Liver (tissue), 9 donors: Measurements from ENCODE around the gene SIRT5. TPM values are rescaled to one million over a fixed set of nuclear protein-coding genes. Genes with fewer than 3 reads are reported as not detected.

ENCODE experiments used
- DNase-seq: peaks from one replicate; pipeline ENCODE4 v3.0.0-alpha.2; 2017; ENCODE audit warnings: low spot score
- H3K27ac ChIP-seq, 2 donors: one replicate each; pipeline ENCODE4 v1.7.0; 2013; ENCODE audit warnings: inconsistent platforms in 2 of 2, low read length in 2 of 2, control low read depth in 1 of 2, low read depth in 1 of 2, mild to moderate bottlenecking in 1 of 2
- H3K27me3 ChIP-seq, 4 donors: one replicate each; pipeline versions ENCODE4 v1.6.1 to v1.7.0; 2013; ENCODE audit warnings: low read length in 3 of 4, inconsistent platforms in 1 of 4, mild to moderate bottlenecking in 1 of 4, moderate library complexity in 1 of 4; ENCODE audit not compliant: control insufficient read depth in 4 of 4, insufficient read depth in 4 of 4
- H3K36me3 ChIP-seq, 4 donors: one replicate each; pipeline versions ENCODE4 v1.6.1 to v1.7.0; 2013; ENCODE audit warnings: low read length in 3 of 4, mild to moderate bottlenecking in 3 of 4, low read depth in 1 of 4, moderate library complexity in 1 of 4; ENCODE audit not compliant: control insufficient read depth in 4 of 4, insufficient read depth in 3 of 4
- H3K4me1 ChIP-seq, 4 donors: one replicate each; pipeline versions ENCODE4 v1.6.1 to v1.7.0; 2013; ENCODE audit warnings: low read length in 3 of 4, mild to moderate bottlenecking in 3 of 4, moderate library complexity in 1 of 4; ENCODE audit not compliant: control insufficient read depth in 4 of 4, insufficient read depth in 4 of 4
- H3K4me3 ChIP-seq, 3 donors: one replicate each; pipeline versions ENCODE4 v1.6.1 to v1.7.0; 2013; ENCODE audit warnings: low read length in 3 of 3, control low read depth in 1 of 3, low read depth in 1 of 3, mild to moderate bottlenecking in 1 of 3
- H3K9ac ChIP-seq, 2 donors: one replicate each; pipeline ENCODE4 v1.7.0; 2013; ENCODE audit warnings: low read length in 2 of 2, mild to moderate bottlenecking in 2 of 2, moderate library complexity in 2 of 2, control low read depth in 1 of 2, low read depth in 1 of 2
- H3K9me3 ChIP-seq, 4 donors: one replicate each; pipeline versions ENCODE4 v1.6.1 to v1.7.0; 2013; ENCODE audit warnings: low read length in 3 of 4; ENCODE audit not compliant: control insufficient read depth in 4 of 4
- EGR1 ChIP-seq, 2 donors: IDR thresholded peaks; 2 replicates each; pipeline ENCODE4 v1.6.1; 2016 to 2018; ENCODE audit warnings: antibody characterized with exemption in 2 of 2, low read depth in 2 of 2
- GABPA ChIP-seq, 2 donors: IDR thresholded peaks in 1 of 2; conservative IDR thresholded peaks in 1 of 2; 2 replicates each; pipeline ENCODE4 v1.6.1; 2016; ENCODE audit warnings: antibody characterized with exemption in 2 of 2, mild to moderate bottlenecking in 1 of 2, moderate library complexity in 1 of 2
- HNF4A ChIP-seq, 2 donors: conservative IDR thresholded peaks; 2 replicates each; pipeline ENCODE4 v1.6.1; 2016; ENCODE audit warnings: antibody characterized with exemption in 2 of 2, mild to moderate bottlenecking in 2 of 2
- NR2F2 ChIP-seq: IDR thresholded peaks from 2 replicates; pipeline ENCODE4 v1.6.1; 2016; ENCODE audit warnings: antibody characterized with exemption
- RAD21 ChIP-seq, 2 donors: IDR thresholded peaks; 2 replicates each; pipeline ENCODE4 v1.6.1; 2016; ENCODE audit warnings: antibody characterized with exemption in 2 of 2, mild to moderate bottlenecking in 2 of 2
- RXRA ChIP-seq, 2 donors: IDR thresholded peaks; 2 replicates each; pipeline ENCODE4 v1.6.1; 2017 to 2018; ENCODE audit warnings: antibody characterized with exemption in 2 of 2, mild to moderate bottlenecking in 1 of 2
- SP1 ChIP-seq: IDR thresholded peaks from 2 replicates; pipeline ENCODE4 v1.6.1; 2018; ENCODE audit warnings: antibody characterized with exemption, mild to moderate bottlenecking
- TAF1 ChIP-seq: conservative IDR thresholded peaks from 2 replicates; pipeline ENCODE4 v1.6.1; 2016; ENCODE audit warnings: antibody characterized with exemption, mild to moderate bottlenecking
- YY1 ChIP-seq: IDR thresholded peaks from 2 replicates; pipeline ENCODE4 v1.6.1; 2016; ENCODE audit warnings: antibody characterized with exemption, mild to moderate bottlenecking
- WGBS: extraction: QIAGEN DNeasy Blood & Tissue Kit; methylation state at CpG from one replicate; pipeline ENCODE4 v1.1.7; 2013; 5-methylcytosine and 5-hydroxymethylcytosine counted together
- polyA plus RNA-seq, 2 donors: library from polyadenylated mRNA; stranded (reverse) in 1 of 2; unstranded in 1 of 2; fragments of 200-250 nt in 1 of 2; fragments of >200 nt in 1 of 2; fragmentation: Nextera tagmentation in 1 of 2; extraction: Ambion mirVana in 1 of 2; gene quantifications; one replicate each; pipeline versions ENCODE4 v1.2.1 to v1.2.3, GENCODE V29; 2013 to 2015
- total RNA-seq, 2 donors: library from RNA; depleted of rRNA; stranded (reverse); fragments of >200 nt; gene quantifications; one replicate each; pipeline ENCODE4 v1.2.3, GENCODE V29; 2014
- TF ChIP-seq, protein P1 (sequence below): IDR thresholded peaks from 2 replicates; pipeline ENCODE4 v1.6.1; 2016; ENCODE audit warnings: antibody characterized with exemption
- TF ChIP-seq, protein P2 (sequence below): IDR thresholded peaks from 2 replicates; pipeline ENCODE4 v1.6.1; 2016; ENCODE audit warnings: antibody characterized with exemption
- TF ChIP-seq, protein P3 (sequence below): IDR thresholded peaks from 2 replicates; pipeline ENCODE4 v1.6.1; 2016; ENCODE audit warnings: antibody characterized with exemption, mild to moderate bottlenecking
- donor health status: healthy.
- donor health status: healthy.
- donor health status: healthy.
- donor health status: healthy.
- donor health status: healthy.

The SIRT5 gene
- total and polyA plus RNA-seq, 4 donors, result 7.5 to 12.6 (median 8.8) TPM

DNA sequence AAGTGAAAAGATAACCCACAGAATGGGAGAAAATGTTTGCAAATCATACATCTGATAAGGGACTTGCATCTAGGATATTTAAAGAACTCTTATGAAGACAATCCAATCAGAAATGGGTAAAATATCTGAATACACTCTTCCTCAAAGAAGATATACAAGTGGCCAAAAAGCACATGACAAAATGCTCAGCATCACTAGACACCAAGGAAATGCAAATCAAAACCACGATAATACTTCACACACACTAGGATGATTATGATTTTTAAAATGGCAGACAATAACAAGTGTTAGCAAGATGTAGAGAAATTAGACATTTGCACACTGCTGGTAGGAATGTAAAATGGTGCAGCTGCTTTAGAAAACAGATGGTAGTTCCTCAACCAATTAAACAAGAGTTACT is 34.8 kb upstream of the SIRT5 start:
- H3K27ac ChIP-seq, result no peak overlapping the region
- no peak for TF ChIP-seq SP1
- TF ChIP-seq, protein P1, sequence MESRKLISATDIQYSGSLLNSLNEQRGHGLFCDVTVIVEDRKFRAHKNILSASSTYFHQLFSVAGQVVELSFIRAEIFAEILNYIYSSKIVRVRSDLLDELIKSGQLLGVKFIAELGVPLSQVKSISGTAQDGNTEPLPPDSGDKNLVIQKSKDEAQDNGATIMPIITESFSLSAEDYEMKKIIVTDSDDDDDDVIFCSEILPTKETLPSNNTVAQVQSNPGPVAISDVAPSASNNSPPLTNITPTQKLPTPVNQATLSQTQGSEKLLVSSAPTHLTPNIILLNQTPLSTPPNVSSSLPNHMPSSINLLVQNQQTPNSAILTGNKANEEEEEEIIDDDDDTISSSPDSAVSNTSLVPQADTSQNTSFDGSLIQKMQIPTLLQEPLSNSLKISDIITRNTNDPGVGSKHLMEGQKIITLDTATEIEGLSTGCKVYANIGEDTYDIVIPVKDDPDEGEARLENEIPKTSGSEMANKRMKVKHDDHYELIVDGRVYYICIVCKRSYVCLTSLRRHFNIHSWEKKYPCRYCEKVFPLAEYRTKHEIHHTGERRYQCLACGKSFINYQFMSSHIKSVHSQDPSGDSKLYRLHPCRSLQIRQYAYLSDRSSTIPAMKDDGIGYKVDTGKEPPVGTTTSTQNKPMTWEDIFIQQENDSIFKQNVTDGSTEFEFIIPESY, result no peak
- TF ChIP-seq, protein P2, sequence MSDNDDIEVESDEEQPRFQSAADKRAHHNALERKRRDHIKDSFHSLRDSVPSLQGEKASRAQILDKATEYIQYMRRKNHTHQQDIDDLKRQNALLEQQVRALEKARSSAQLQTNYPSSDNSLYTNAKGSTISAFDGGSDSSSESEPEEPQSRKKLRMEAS, result no peak
- TF ChIP-seq, protein P3, sequence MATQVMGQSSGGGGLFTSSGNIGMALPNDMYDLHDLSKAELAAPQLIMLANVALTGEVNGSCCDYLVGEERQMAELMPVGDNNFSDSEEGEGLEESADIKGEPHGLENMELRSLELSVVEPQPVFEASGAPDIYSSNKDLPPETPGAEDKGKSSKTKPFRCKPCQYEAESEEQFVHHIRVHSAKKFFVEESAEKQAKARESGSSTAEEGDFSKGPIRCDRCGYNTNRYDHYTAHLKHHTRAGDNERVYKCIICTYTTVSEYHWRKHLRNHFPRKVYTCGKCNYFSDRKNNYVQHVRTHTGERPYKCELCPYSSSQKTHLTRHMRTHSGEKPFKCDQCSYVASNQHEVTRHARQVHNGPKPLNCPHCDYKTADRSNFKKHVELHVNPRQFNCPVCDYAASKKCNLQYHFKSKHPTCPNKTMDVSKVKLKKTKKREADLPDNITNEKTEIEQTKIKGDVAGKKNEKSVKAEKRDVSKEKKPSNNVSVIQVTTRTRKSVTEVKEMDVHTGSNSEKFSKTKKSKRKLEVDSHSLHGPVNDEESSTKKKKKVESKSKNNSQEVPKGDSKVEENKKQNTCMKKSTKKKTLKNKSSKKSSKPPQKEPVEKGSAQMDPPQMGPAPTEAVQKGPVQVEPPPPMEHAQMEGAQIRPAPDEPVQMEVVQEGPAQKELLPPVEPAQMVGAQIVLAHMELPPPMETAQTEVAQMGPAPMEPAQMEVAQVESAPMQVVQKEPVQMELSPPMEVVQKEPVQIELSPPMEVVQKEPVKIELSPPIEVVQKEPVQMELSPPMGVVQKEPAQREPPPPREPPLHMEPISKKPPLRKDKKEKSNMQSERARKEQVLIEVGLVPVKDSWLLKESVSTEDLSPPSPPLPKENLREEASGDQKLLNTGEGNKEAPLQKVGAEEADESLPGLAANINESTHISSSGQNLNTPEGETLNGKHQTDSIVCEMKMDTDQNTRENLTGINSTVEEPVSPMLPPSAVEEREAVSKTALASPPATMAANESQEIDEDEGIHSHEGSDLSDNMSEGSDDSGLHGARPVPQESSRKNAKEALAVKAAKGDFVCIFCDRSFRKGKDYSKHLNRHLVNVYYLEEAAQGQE, result no peak
- TF ChIP-seq TAF1, result no peak
- TF ChIP-seq EGR1 (IDR thresholded peaks at IDR 0.05; ENCODE audit: low read depth in 2 of 2), result no peak
- no peak for TF ChIP-seq YY1
- no peak for TF ChIP-seq RAD21 (IDR thresholded peaks at IDR 0.05)
- no peak for TF ChIP-seq GABPA (IDR thresholded peaks at IDR 0.05 in 1 of 2, conservative IDR thresholded peaks at IDR 0.05 in 1 of 2)
- no peak for TF ChIP-seq RXRA (IDR thresholded peaks at IDR 0.05)
- H3K4me3 ChIP-seq, result no peak overlapping the region
- H3K27me3 ChIP-seq, result no peaks in the 10 kb centered on the region
- peaks cover 0 to 21% (median 5%) of the 10 kb centered on the region in 4 donors for H3K4me1 ChIP-seq
- no peak for DNase-seq
- no peaks in the 10 kb centered on the region for H3K9me3 ChIP-seq
- 99% methylated on average over 1 of the region's 1 CpG for WGBS
- H3K9ac ChIP-seq, result no peak overlapping the region
- H3K36me3 ChIP-seq, result no peaks in the 10 kb centered on the region

DNA sequence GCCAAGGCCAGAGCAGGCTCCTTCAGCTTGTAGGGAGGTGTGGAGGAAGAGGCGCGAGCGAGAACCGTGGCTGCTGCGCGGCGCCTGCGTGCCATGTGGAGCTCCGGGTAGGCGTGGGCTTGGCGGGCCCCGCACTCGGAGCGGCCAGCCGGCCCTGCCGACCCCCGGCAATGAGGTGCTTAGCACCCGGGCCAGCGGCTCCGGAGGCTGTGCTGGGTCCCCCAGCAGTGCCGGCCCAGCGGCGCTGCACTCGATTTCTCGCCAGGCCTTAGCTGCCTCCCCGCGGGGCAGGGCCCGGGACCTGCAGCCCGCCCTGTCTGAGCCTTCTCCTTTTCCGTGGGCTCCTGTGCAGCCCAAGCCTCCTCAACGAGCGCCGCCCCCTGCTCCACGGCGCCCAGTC is 32.9 kb upstream of the SIRT5 start:
- no peak for TF ChIP-seq NR2F2
- Histone ChIP-seq H3K4me3 (no peak overlapping the region), H3K9ac (no peak overlapping the region), H3K9me3 (no peaks in the 10 kb centered on the region), H3K27me3 (no peaks in the 10 kb centered on the region), H3K4me1 (peaks cover 0 to 19% (median 3%) of the 10 kb centered on the region in 4 donors), H3K27ac (no peak overlapping the region), H3K36me3 (no peaks in the 10 kb centered on the region)
- no peak for DNase-seq
- WGBS, result 96% methylated on average over 35 of the region's 35 CpGs

DNA sequence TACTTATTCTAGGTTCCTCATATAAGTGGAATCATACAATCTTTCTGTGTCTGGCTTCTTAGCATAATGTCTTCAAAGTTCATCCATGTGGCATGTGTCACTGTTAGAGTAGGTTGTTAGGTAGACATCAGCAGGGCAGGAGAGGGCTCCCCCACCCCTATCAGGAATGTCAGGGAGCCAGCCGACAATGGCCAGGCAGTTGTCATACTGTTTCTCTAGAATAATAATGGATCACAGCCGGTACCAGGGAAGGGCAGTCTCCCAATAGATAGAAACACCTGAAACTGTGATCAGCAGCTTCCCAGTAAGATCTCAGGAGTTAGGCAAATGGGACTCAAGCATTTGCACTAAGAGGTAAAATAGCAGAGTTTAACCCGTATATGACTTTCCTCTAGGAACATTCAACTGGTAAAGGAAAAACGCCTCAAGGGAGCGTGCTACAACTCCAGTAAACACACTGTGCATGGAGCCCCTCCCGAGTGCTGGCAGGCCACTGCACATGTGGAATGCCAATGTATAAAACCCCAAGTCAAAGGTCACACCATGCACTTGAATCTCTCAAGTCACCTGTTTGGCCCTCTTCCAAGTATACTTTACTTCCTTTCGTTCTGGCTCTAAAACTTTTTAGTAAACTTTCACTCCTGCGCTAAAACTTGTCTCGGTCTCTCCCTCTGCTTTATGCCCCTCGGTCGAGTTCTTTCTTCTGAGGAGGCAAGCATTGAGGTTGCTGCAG is 29.8 kb upstream of the SIRT5 start:
- H3K4me1 ChIP-seq, result peaks cover 0 to 17% (median 4%) of the 10 kb centered on the region in 4 donors
- no peaks in the 10 kb centered on the region for H3K27me3 ChIP-seq
- H3K27ac ChIP-seq, result peak overlapping the region; percentile 58 to 65
- WGBS, result 66% methylated on average over 11 of the region's 11 CpGs
- TF ChIP-seq RXRA (IDR thresholded peaks at IDR 0.05) (peak in 1 of 2 donors; percentile 28), GABPA (IDR thresholded peaks at IDR 0.05 in 1 of 2, conservative IDR thresholded peaks at IDR 0.05 in 1 of 2) (no peak), HNF4A (conservative IDR thresholded peaks at IDR 0.05) (peak; percentile 49 to 63), SP1 (peak; percentile 10)
- TF ChIP-seq, protein P2, result no peak
- TF ChIP-seq, protein P3, result no peak
- H3K9ac ChIP-seq, result no peak overlapping the region
- no peaks in the 10 kb centered on the region for H3K9me3 ChIP-seq
- no peaks in the 10 kb centered on the region for H3K36me3 ChIP-seq
- no peak for DNase-seq
- H3K4me3 ChIP-seq, result no peak overlapping the region
